Measurements from ENCODE around the gene HOXC13. TPM values are rescaled to one million over a fixed set of nuclear protein-coding genes. Genes with fewer than 3 reads are reported as not detected.
A peak's percentile ranks its signal among the peaks of the same experiment; 100 is the strongest.

HOXC13 gene
- total RNA-seq, 1 donor from 2014 or later: not detected

GRCh38 chr12:53995002-53995377, 56.4 kb downstream of the HOXC13 start:
- no peaks in the 10 kb centered on the region for H3K9me3 Mint-ChIP-seq (ENCODE audit: unreplicated experiment)
- H3K36me3 Mint-ChIP-seq (ENCODE audit: unreplicated experiment): peaks cover 2% of the 10 kb centered on the region
- H3K4me3 Mint-ChIP-seq (ENCODE audit: unreplicated experiment): peak overlapping the region; percentile 73
- peaks cover 28% of the 10 kb centered on the region for H3K4me1 Mint-ChIP-seq (ENCODE audit: unreplicated experiment)
- no peak overlapping the region for H3K27ac Mint-ChIP-seq (ENCODE audit: unreplicated experiment)
- no peak for TF ChIP-seq CTCF (IDR thresholded peaks at IDR 0.05)
- H3K27me3 Mint-ChIP-seq (ENCODE audit: unreplicated experiment): peaks cover 96% of the 10 kb centered on the region
- no peak for DNase-seq (ENCODE audit: extremely low spot score, unreplicated experiment)

GRCh38 chr12:53995378-53996239, 57.0 kb downstream of the HOXC13 start:
- Mint-ChIP-seq H3K27ac (ENCODE audit: unreplicated experiment) (peak overlapping the region; percentile 73), H3K27me3 (ENCODE audit: unreplicated experiment) (peaks cover 96% of the 10 kb centered on the region), H3K36me3 (ENCODE audit: unreplicated experiment) (peaks cover 2% of the 10 kb centered on the region), H3K4me3 (ENCODE audit: unreplicated experiment) (peak overlapping the region; percentile 73), H3K9me3 (ENCODE audit: unreplicated experiment) (no peaks in the 10 kb centered on the region), H3K4me1 (ENCODE audit: unreplicated experiment) (peaks cover 31% of the 10 kb centered on the region)
- TF ChIP-seq CTCF (IDR thresholded peaks at IDR 0.05): no peak
- DNase-seq (ENCODE audit: extremely low spot score, unreplicated experiment): no peak

Small RNA genes lying within 50 kb of the gene (microRNA-seq; reads per million reads assigned to microRNA genes)
- gene MIR196A2 (ENCODE audit: unreplicated experiment): not detected

Other genes with a start within 250 kb of the HOXC13 start
- gene CALCOCO1, start 211.4 kb upstream of the HOXC13 start, total RNA-seq: 186 and 198 TPM in 2 replicates
- not detected in 2 replicates for gene CISTR, start 186.9 kb upstream of the HOXC13 start, total RNA-seq
- gene HOXC12, start 16.1 kb downstream of the HOXC13 start, total RNA-seq: not detected in 2 replicates
- not detected in 2 replicates for gene HOXC11, start 34.3 kb downstream of the HOXC13 start, total RNA-seq
- gene HOTAIR, start 36.1 kb downstream of the HOXC13 start, total RNA-seq: not detected in 2 replicates
- gene HOXC10, start 46.3 kb downstream of the HOXC13 start, total RNA-seq: not detected in 2 replicates
- not detected in 2 replicates for gene HOXC9, start 61.3 kb downstream of the HOXC13 start, total RNA-seq
- gene HOXC8, start 70.2 kb downstream of the HOXC13 start, total RNA-seq: not detected in 2 replicates
- gene HOXC6, start 89.6 kb downstream of the HOXC13 start, total RNA-seq: not detected in 2 replicates
- gene HOXC5, start 94.2 kb downstream of the HOXC13 start, total RNA-seq: not detected in 2 replicates
- not detected in 2 replicates for gene HOXC4, start 115.0 kb downstream of the HOXC13 start, total RNA-seq

Measured in osteocyte (in vitro differentiated cells).